ENCODE results near the gene GALNT2.

The GALNT2 gene

DNA sequence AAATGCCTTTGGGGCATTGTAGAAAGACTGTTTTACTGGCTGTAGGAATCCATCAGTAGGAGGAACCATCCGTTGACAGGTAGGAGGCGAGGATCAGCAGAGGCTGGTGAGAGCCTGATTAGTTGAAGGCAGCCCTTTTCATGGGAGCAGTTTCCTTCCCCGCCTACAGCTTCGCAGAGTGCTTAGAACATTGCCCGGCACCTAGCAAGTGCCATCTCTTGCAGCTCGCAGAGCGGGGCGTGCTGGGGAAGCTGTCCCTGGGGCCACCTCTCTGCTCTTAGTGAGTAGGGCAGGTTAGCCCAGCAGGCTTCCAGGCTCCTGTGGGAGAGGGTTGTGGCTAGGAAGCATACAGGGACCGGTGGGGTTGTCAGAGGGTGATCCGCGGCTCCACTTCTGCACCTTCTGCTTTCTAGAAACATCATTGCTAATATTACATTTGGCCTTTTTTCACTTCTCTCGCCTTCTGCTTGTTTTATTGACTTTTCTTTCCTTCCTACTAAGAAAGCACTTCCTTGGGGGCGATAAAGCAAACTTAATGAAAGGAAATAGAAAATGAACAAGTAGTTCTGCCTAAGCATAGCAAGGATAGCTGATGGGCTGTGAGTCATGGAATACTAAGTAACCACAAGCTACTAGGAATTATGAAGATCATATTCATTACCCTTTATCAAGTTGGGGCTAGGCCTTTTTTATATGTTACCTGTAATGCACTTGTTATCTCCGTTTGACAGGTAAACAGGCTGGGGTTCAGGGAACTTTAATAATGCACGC, 176.7 kb downstream of the GALNT2 start:
- DNase-seq = no peak

DNA sequence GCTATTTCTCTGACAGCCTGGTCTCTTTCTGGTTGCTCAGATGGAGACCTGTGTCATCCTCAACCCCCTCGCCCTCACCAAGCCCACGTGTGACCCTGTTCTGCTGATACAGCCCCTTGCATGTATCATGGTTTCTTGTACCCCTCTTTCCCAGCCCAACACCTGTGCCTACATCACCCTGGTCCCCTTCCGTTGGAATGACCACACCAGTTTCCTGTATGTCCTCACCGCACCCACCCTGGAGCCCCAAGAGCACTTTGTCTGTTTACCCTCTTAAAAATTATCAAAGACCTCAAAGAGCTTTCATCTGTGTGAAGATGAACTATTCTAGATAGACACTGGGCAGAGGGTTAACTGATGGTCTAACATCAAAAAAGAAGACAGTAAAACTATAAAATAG, 179.5 kb downstream of the GALNT2 start:
- DNase-seq = no peak

DNA sequence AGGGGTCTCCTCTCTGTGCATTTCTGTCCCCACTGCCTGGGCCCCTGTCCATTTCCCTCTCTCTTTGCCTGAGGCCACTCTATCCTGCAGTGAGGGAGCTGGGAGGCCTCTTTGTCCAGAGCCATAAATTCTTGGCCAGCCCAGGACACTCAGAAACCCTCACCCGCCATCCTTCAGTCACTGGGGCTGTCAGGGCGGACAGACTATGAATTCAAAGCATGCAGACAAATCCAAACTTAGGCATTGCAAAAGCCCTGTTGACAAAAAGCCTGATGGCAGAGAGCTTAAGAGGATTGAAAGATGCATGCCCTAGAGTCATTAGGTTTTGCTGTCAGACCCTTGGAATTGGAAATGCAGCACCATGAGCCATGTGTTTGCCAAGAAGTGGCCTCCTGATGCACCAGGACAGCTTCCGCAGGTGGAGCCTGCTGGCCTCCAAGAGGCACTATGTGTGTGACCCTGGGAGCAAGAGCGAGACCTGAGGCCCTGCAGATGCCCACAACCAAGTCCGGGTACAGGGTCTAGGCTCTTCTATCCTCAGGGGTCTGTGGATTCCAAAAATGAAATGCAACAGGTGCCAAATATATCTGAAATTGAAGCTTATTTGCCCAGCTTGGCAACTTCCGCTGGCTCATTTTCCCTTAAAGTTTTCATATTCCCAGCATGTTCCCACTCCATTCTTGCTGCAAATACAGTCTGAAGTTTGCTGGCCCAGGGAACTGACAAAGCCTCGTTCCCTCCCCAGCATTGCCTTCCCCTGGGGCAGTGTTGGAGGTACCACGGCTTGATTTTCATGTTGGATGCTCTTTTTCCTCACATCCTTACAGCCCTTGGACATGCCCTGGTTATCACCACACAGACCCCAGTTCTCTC, 181.2 kb downstream of the GALNT2 start:
- DNase-seq = no peak

DNA sequence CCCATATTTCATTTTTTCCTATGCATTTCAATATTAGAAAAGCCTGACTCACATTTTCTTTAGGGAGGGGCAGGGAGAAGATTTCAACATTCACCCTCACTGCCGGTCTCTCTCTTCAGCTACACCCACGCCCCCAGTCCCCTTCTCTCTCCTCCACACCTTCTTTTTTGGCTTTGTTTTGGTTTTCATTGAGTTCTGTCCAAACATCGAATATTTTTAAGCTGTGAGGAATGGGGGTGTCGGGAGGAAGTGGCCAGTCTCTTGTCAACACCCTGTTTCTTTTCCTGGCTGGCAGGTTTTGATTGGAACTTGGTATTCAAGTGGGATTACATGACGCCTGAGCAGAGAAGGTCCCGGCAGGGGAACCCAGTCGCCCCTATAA, 181.8 kb downstream of the GALNT2 start:
- no peak for DNase-seq

DNA sequence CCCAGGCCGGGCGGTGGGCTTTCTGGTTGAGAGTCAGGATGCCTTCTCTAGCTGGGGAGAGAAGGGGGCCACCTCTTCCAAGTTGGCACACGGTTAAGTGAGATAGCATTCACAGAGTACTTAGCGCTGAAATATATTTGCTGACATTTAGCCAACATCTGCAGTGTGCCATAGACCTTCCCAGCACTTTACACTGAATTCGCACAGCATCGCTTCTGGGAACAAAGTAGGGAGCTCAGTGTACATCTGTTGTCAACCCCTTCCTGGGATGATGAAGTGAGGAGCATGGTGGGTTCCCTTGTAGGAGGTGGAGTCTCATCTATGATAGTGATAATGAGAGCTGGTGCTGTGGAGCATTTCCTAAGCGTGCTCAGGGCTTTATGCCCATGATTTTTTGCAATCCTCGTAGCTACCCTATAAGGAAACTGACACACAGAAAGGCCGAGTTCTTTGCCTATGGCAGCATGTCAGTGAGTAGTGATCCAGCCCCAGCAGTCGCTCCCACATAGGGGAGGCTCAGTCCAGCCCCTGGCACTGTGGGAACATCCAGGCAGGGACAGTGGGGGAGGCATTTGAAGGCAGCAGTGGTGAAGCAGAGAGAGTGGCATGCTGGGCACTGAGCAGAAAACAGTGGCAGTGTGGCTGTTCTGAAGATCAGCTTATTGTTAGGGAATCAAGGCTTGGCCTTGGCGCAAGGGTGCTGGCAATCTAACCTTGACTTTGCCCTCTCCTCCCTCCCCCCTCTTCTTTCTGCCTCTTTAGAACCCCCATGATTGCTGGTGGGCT, 182.8 kb downstream of the GALNT2 start:
- DNase-seq = no peak

DNA sequence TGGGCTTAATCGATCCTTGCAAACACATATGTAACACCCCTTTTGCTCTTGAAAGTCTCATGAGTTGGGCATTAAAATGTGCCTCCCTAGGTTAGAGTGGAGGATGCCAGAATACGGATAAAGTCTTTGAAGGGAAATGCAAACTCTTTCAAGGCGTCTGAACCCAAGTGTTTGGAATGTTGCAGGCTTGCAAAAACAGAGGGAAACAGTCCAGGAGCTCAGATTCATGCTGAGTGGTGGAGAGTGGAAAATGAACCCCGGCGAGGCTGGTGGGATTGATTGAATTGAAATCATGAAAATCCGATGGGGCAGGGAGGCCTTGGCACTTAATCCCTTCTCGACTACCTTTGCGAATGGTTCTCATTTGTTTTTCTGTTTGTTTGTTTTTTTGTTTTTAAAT, 183.6 kb downstream of the GALNT2 start:
- DNase-seq = no peak

DNA sequence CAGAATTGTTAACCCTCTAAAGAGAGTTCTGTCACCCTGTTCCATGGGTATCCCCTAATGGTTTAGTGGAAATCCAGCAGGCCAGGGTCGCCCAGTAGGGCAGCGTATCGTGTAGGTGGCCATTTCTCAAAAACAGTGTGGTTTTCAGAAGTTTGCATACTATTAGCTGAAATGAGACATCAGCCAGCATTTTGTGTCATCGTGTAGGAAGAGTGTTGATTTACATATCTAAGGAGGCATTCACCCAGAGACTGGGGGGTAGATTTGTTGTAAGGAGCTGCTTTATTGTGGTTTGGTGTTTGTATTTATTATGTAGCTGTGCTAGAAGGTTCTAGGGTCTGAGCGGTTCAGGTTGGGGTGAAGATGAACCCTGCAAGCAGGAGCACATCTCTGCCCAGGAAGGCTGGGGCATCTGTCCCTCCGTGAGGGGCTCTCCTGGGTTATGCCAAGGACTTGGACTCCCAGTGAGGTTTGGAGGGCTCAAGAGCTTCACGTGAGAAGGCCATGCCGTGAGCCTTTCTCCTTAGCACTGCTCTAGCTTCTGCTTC, 184.7 kb downstream of the GALNT2 start:
- no peak for DNase-seq

DNA sequence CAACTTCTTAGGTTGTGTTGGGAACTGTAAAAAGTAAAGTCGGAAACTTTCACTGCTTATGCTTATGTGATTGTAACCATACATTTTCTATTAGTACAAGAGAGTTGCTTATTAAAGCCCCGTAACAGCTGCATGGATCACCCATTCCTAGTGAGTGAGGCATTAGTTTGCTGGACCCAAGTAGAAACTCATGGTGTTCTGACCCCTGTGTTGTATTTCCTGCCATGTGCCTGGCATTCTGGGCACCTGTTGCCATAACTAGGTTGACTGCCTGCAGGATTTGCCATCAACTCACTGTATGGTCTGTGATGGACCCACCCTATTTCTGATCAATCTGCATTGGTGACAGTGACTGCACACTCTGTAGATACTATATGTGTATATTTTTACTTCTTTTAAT, 186.1 kb downstream of the GALNT2 start:
- no peak for DNase-seq

DNA sequence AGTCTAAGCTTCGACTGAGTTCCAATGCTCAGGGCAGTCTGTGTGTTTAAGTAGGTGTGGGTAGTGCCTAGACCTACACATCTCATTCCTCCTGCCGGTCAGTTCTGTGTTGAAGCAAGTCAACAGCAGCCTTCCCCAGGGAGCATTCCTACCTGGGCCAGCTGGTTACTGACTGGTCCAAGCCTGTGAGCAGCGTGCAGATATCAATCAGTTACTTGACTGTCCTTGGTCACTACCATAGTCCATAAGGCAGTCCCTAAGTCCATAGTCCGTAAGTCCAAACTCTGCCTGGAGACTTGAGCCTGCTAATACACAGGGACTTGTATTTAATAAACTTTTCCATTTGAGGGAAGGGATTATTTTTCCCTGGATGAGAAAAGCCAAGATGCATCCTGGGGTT, 187.2 kb downstream of the GALNT2 start:
- DNase-seq = no peak

DNA sequence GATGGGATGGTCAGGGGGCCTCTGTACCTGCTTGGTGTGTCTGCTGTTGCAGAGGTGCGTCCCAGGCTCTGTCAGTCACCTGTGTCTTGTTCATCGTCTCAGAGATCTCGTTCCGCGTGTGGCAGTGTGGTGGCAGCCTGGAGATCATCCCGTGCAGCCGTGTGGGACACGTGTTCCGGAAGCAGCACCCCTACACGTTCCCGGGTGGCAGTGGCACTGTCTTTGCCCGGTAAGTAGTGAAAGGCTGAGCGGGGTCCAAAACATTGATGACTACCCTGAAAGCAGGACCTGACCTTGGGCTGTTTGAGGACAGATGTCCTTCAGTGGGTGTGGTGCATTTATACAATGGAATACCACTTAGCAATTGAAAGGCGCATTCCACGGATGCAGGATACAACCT, 188.1 kb downstream of the GALNT2 start:
- DNase-seq = no peak

DNA sequence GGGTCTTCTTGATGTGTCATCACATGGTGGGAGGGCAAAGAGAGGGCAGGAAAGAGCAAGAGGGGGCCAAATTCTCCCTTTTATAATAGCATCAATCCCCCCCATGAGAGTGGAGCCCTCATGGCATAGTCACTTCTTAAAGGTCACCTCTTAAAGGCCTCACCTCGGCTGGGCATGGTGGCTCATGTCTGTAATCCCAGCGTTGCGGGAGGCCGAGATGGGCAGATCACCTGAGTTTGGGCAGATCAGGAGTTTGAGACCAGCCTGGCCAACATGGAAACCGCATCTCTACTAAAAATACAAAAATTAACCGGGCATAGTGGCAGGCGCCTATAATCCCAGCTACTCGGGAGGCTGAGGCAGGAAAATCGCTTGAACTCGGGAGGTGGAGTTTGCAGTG, 189.0 kb downstream of the GALNT2 start:
- DNase-seq = no peak

DNA sequence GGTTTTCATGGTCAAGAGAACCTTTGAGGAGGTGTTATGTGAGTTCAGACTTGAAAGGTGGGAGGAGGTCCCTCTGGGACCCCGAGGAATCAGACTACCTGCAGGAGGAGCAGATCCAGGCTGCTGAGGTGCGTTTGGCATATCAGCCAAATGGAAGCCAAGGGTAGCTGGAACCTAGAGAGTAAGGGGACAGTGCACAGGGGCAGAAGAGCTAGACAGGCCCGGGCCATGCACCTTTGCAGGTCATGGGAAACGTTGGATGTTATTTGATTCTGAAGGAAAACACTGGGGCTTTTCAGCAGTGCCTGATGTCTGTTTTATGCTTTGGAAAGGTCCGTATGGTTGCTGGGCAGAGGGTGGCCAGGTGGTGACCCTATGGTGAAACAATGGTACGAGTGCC, 189.9 kb downstream of the GALNT2 start:
- DNase-seq = no peak

DNA sequence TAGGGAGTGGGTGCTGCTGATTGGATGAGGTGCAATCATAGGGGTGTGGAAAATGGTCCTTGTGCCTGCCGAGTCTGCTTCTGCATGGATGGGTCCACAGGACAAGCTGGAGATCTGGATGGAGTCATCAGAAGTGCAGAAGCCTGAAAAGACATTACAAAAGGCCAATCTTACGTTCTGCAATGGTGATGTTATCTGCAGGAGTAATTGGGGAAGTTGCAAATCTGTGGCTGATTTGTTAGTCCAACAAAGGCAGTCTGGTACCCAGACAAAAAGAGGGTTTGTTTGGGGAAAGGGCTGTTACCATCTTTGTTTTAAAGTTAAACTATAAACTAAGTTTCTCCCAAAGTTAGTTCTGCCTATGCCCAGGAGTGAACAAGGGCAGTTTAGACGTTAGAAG, 192.6 kb downstream of the GALNT2 start:
- no peak for DNase-seq

DNA sequence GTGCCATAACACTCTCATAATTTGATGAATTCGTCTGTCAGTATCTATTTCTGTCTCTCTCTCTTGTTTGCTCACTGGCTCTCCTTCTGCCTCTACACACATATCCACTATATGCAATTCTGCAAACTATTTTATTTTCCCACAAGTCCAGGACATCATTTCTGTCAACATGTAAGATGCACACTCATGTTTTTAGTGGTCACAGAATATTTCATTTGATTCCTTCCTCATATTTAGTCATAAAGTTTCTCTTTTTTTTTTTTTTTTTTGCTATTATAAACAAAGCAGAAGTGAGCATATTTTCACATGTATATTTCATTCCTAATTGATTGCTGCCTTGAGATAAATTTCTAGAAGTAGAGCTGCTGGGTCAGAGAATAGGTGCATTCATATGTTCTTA, 193.8 kb downstream of the GALNT2 start:
- DNase-seq = no peak

DNA sequence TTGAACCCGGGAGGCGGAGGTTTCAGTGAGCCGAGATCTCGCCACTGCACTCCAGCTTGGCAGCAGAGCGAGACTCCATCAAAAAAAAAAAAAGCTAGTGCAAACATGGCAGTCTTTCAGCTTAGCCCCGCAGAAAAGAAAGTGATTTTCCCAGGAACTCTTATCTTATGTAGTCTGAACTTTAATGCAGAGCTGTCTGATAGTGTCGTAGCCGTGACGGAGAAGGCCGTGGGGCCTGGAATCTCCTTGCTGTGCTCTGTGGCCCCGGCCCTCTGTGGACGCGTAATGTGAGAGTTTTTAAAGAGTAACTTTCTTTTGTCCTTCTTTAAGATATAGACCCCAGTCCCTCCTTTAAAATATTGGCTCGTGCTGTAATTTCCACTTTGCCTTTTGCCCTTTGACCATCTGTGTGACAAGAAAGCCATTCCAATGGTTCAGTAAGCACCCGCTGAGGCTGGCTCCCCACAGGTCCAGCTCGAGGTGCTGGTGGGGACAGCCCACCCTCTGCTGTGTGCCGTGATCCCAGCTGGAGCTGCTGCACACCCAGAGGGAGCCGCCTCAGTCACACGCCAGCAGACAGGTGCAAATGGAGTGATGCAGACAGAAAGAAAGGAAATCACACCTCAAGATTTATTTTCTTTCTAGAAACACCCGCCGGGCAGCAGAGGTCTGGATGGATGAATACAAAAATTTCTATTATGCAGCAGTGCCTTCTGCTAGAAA, 195.1 kb downstream of the GALNT2 start:
- no peak for DNase-seq

DNA sequence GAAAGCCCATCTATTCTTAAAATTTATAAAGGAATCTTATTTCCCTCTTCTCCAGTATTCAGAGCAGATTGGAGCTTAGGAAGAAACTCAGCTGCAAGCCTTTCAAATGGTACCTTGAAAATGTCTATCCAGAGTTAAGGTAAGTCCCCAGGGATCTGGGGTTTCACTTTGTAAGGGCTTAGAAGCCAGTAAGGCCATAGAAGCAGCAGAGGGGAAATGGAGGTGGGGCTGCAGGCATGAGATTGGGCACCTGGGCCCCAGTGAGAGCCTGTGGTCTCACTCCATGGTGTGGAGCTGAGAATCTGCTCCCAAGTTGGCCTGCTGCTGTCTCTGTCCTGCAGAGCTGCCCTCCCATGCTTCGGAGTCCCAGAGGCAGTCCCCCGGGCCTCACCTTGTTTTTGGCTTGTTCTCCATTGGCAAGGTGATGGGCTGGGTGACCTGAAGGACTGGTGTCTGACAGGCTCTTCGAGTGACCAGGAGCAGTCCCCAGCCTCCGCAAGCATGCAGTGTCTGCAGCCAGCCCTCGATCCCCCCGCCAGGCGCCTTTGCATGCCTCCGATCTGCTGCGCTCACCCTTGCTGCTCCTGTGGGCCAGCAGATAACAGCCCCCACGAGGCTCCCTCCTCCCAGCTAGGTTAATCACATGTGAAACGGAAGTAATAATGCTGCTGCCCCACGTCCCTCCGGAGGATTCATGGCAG, 196.0 kb downstream of the GALNT2 start:
- DNase-seq = no peak

DNA sequence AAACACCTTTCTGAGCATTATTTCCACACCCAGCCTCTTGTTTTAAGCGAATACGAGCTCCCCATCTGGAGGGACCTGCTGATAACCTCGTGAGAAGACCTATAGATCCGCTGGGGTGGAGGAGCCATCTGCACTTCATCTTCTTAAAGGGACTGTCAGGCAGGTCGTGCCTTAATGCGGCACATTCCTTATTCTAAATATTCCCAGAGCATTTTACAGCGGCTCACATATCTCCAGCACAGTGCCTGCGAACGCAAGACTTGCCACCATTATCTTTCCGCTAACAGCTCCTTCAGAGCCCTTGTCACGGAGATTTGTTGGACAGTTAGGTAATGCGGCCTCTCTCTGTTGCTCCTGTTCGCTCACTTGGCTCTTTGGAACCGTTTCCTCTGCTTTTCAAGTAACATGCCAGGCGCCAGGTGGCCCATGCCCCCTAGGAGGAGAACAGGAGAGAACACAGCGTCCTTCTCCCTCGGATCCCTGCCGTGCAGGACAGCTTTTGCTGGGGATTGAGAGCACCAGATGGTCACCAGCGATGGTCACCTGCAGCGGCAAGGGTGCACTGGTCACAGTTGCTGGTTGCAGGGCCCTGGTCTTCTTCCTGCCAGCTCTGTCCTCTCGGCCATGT, 196.6 kb downstream of the GALNT2 start:
- no peak for DNase-seq

DNA sequence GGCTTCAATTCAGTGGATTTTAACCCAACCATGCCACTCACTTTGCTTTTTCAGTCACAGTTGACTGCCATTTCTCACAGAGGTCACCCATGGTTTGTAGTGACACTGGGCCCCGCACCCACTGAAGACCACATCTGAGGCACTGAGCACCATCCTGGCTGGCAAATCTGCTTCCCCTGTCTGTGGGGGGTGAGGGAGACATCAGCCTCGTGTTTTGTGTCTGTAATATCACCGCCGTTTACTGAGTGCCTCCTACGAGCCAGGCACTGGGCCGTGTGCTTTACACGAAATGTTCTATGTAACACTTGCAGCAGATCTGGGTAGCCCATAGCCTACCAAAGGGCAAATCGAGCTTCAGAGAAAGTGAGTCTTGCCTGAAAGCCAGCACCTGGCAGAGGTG, 197.3 kb downstream of the GALNT2 start:
- DNase-seq = no peak

DNA sequence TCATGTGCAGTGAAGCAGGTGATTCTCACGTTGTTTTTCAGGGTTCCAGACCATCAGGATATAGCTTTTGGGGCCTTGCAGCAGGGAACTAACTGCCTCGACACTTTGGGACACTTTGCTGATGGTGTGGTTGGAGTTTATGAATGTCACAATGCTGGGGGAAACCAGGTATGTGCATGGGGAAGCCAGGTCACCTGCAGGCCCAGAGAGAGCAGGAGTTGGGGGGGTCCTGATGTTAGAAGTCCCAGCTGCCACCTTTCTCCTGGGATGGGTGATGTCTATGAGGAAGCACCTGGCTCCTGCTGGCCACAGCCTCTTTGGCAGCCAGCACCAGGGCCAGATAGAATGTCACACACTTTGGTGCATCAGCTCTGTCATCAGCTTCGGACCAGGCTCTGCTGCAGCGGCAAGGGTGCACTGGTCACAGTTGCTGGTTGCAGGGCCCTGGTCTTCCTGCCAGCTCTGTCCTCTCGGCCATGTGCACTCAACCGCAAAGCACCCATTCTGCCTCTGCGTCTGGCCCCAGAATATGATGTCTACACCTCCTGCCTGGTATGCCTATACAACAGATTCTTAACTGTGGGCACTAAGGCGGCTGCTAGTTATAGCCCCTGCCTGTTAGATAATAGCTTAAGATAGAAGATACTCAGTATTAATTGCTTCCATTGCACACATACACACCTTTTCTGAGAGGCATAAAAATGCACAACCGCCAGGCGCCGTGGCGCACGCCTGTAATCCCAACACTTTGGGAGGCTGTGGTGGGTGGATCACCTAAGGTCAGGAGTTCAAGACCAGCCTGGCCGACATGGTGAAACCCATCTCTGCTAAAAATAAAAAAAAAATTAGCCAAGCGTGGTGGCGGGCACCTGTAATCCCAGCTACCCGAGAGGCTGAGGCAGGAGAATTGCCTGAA, 198.4 kb downstream of the GALNT2 start:
- no peak for DNase-seq

DNA sequence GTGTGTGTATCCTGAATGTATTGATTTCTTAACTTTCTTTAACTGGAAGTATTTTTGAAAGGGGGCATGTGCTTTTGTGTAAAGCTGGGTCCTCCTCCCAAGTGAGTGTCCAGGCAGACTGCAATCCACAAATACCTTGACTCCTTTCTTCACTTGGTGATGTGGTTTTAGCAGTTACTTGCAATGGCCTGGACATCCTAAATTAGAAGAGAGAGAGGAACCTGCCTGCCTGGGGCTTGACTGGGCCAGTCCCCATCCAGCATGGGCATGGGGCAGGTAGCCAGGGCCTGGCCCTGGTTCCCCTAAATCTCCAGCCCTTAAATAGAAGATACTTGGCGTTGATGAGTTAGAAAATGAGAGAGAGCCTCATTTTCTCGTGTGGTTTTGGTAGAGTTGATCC, 199.4 kb downstream of the GALNT2 start:
- DNase-seq = no peak
